ENCODE results near the gene ARL6IP4. TPM values are rescaled to one million over a fixed set of nuclear protein-coding genes. Genes with fewer than 3 reads are reported as not detected.

The ARL6IP4 gene
- total RNA-seq, 1 experiment from 2014 or later: 162 TPM

GRCh38 chr12:122979908-122980182 lies 636 bp upstream of the ARL6IP4 start:
- TF ChIP-seq CTCF (conservative IDR thresholded peaks at IDR 0.05) (no peak), EZH2 (IDR thresholded peaks at IDR 0.05; ENCODE audit: low read depth) (no peak)
- H2AFZ ChIP-seq: peak overlapping the region; percentile 86; the same call in 1 of the 2 replicates
- H3K4me2 ChIP-seq: peak overlapping the region; percentile 77
- peaks cover 6% of the 10 kb centered on the region; the same call in 1 of the 2 replicates for H3F3A ChIP-seq (ENCODE audit: insufficient read depth, low read depth)
- peak overlapping the region; percentile 69 for H3K4me3 ChIP-seq
- peaks cover 16% of the 10 kb centered on the region; the same call in 1 of the 2 replicates for H3K4me1 ChIP-seq (replicated peaks; ENCODE audit: insufficient read depth)
- ChIA-PET CTCF (interaction anchor here (0.6 kb wide), 1 partner anchor 202 kb away, joined by 4 read pairs; no protein-coding TSS in a partner anchor), POLR2A (ENCODE audit: unreplicated experiment) (interaction anchor here (0.6 to 0.7 kb wide), 2 partner anchors 174 to 253 kb away, joined by 3 to 4 read pairs; no protein-coding TSS in a partner anchor)
- H3K9me3 ChIP-seq (ENCODE audit: insufficient read depth, low read depth): no peaks in the 10 kb centered on the region
- peaks cover 36% of the 10 kb centered on the region for H3K79me2 ChIP-seq (ENCODE audit: low read depth)
- BruUV-seq (replicated peaks): no TSS peak
- intact Hi-C loops (cut with micrococcal nuclease; ENCODE audit: unreplicated experiment): loop anchor here (10.0 kb wide), 2 partner anchors 185 to 625 kb away; partner anchors contain the start of gene DDX55
- no peaks in the 10 kb centered on the region for H3K9me2 ChIP-seq (ENCODE audit: insufficient read depth)
- DNase-seq: no peak
- no peaks in the 10 kb centered on the region for H3K27me3 ChIP-seq (ENCODE audit: insufficient read depth, low read depth)
- no peaks in the 10 kb centered on the region for H3K36me3 ChIP-seq (ENCODE audit: low read depth)
- H3K27ac ChIP-seq: no peak overlapping the region
- no peaks in the 10 kb centered on the region for H4K20me1 ChIP-seq (ENCODE audit: insufficient read depth)

GRCh38 chr12:122981036-122981471 lies 573 bp downstream of the ARL6IP4 start:
- no peak for TF ChIP-seq CTCF (conservative IDR thresholded peaks at IDR 0.05)
- H2AFZ ChIP-seq: peak overlapping the region; percentile 86; the same call in 1 of the 2 replicates
- no peak overlapping the region for H3K27ac ChIP-seq
- intact Hi-C loops (cut with micrococcal nuclease; ENCODE audit: unreplicated experiment): loop anchor here (10.0 kb wide), 1 partner anchor 184 kb away; no protein-coding TSS in a partner anchor
- H3F3A ChIP-seq (ENCODE audit: insufficient read depth, low read depth): peaks cover 6% of the 10 kb centered on the region; the same call in 1 of the 2 replicates
- no peaks in the 10 kb centered on the region for H3K27me3 ChIP-seq (ENCODE audit: insufficient read depth, low read depth)
- H3K79me2 ChIP-seq (ENCODE audit: low read depth): peaks cover 26% of the 10 kb centered on the region
- peaks cover 13% of the 10 kb centered on the region; the same call in 1 of the 2 replicates for H3K4me1 ChIP-seq (replicated peaks; ENCODE audit: insufficient read depth)
- peak overlapping the region; percentile 77 for H3K4me2 ChIP-seq
- H3K36me3 ChIP-seq (ENCODE audit: low read depth): no peaks in the 10 kb centered on the region
- no TSS peak for BruUV-seq (replicated peaks)
- no peak for DNase-seq
- H3K4me3 ChIP-seq: peak overlapping the region; percentile 69
- ChIA-PET CTCF (no interaction called here), POLR2A (ENCODE audit: unreplicated experiment) (no interaction called here)
- no peaks in the 10 kb centered on the region for H3K9me2 ChIP-seq (ENCODE audit: insufficient read depth)
- no peaks in the 10 kb centered on the region for H3K9me3 ChIP-seq (ENCODE audit: insufficient read depth, low read depth)
- H4K20me1 ChIP-seq (ENCODE audit: insufficient read depth): no peaks in the 10 kb centered on the region

- no peak for DNase-seq
- TF ChIP-seq EZH2 (IDR thresholded peaks at IDR 0.05; ENCODE audit: low read depth): no peak
- TF ChIP-seq CTCF (conservative IDR thresholded peaks at IDR 0.05): no peak
- H3K9me3 ChIP-seq (ENCODE audit: insufficient read depth, low read depth): no peaks in the 10 kb centered on the region
- peaks cover 7% of the 10 kb centered on the region; the same call in 1 of the 2 replicates for H3K4me1 ChIP-seq (replicated peaks; ENCODE audit: insufficient read depth)
- peak overlapping the region; percentile 77 for H3K4me2 ChIP-seq
- ChIA-PET CTCF (no interaction called here), POLR2A (ENCODE audit: unreplicated experiment) (interaction anchor here (0.6 kb wide), 1 partner anchor 12 kb away, joined by 3 read pairs; no protein-coding TSS in a partner anchor)
- peaks cover 22% of the 10 kb centered on the region for H3K79me2 ChIP-seq (ENCODE audit: low read depth)
- peak overlapping the region; percentile 69 for H3K4me3 ChIP-seq
- intact Hi-C loops (cut with micrococcal nuclease; ENCODE audit: unreplicated experiment): loop anchor here (10.0 kb wide), 1 partner anchor 183 kb away; no protein-coding TSS in a partner anchor
- TSS peak; percentile 74 for BruUV-seq (replicated peaks)
- H4K20me1 ChIP-seq (ENCODE audit: insufficient read depth): no peaks in the 10 kb centered on the region
- no peaks in the 10 kb centered on the region for H3K9me2 ChIP-seq (ENCODE audit: insufficient read depth)
- no peak overlapping the region for H3K27ac ChIP-seq
- H3K36me3 ChIP-seq (ENCODE audit: low read depth): no peaks in the 10 kb centered on the region
- H3F3A ChIP-seq (ENCODE audit: insufficient read depth, low read depth): peaks cover 6% of the 10 kb centered on the region; the same call in 1 of the 2 replicates
- no peaks in the 10 kb centered on the region for H3K27me3 ChIP-seq (ENCODE audit: insufficient read depth, low read depth)
- H2AFZ ChIP-seq: no peak overlapping the region
Observed at GRCh38 chr12:122981587-122982476, 1.4 kb downstream of the ARL6IP4 start.
